ENCODE results near the gene TFCP2. TPM values are rescaled to one million over a fixed set of nuclear protein-coding genes. Genes with fewer than 3 reads are reported as not detected.
"Not testable (repeated sequence)": the region's sequence is repeated elsewhere in the genome, so short reads cannot be mapped to it uniquely, and the experiment has no call there.

Gene TFCP2
- total RNA-seq, 1 donor from 2014 or later = 15.5 TPM

GRCh38 chr12:51080136-51080535 lies 92.8 kb downstream of the TFCP2 start:
- DNase-seq (ENCODE audit: extremely low spot score in 2 of 2) = no peak
- no peaks in the 10 kb centered on the region for H3K36me3 ChIP-seq
- no peak overlapping the region for H3K27ac ChIP-seq
- peaks cover 22% of the 10 kb centered on the region for H3K4me1 ChIP-seq
- intact Hi-C loops (cut with DNase I) = no loop called here
- no peak overlapping the region for H3K4me3 ChIP-seq
- no peaks in the 10 kb centered on the region for H3K9me3 ChIP-seq
- H3K27me3 ChIP-seq = no peaks in the 10 kb centered on the region
- TF ChIP-seq POLR2AphosphoS5 (IDR thresholded peaks at IDR 0.05; ENCODE audit: insufficient read depth in 1 of 2, low read depth in 1 of 2) (no peak), POLR2A (IDR thresholded peaks at IDR 0.05) (no peak), CTCF (IDR thresholded peaks at IDR 0.05) (no peak)

- intact Hi-C loops (cut with DNase I); H3K4me3 ChIP-seq; DNase-seq (ENCODE audit: extremely low spot score in 2 of 2); H3K9me3 ChIP-seq; H3K27ac ChIP-seq; H3K36me3 ChIP-seq; H3K27me3 ChIP-seq: not testable (repeated sequence)
- peaks cover 22% of the 10 kb centered on the region for H3K4me1 ChIP-seq
Measured at GRCh38 chr12:51078866-51079265, 94.1 kb downstream of the TFCP2 start.

GRCh38 chr12:51078346-51078745 lies 94.6 kb downstream of the TFCP2 start:
- H3K9me3 ChIP-seq; H3K27ac ChIP-seq; H3K4me3 ChIP-seq; intact Hi-C loops (cut with DNase I); H3K27me3 ChIP-seq; H3K36me3 ChIP-seq; DNase-seq (ENCODE audit: extremely low spot score in 2 of 2): not testable (repeated sequence)
- peaks cover 22% of the 10 kb centered on the region for H3K4me1 ChIP-seq

- no peak for DNase-seq (ENCODE audit: extremely low spot score in 2 of 2)
- Histone ChIP-seq H3K4me3 (no peak overlapping the region), H3K36me3 (peaks cover 0 to 12% of the 10 kb centered on the region in 2 donors), H3K9me3 (no peaks in the 10 kb centered on the region), H3K27ac (no peak overlapping the region), H3K27me3 (no peaks in the 10 kb centered on the region), H3K4me1 (peaks cover 22% of the 10 kb centered on the region)
- TF ChIP-seq POLR2AphosphoS5 (IDR thresholded peaks at IDR 0.05; ENCODE audit: insufficient read depth in 1 of 2, low read depth in 1 of 2) (no peak), CTCF (IDR thresholded peaks at IDR 0.05) (no peak), POLR2A (IDR thresholded peaks at IDR 0.05) (no peak)
- intact Hi-C loops (cut with DNase I) = no loop called here
Measured at GRCh38 chr12:51077930-51078329, 95.0 kb downstream of the TFCP2 start.

- Histone ChIP-seq H3K27ac (no peak overlapping the region), H3K4me3 (no peak overlapping the region), H3K36me3 (peaks cover 0 to 24% of the 10 kb centered on the region in 2 donors), H3K27me3 (no peaks in the 10 kb centered on the region), H3K4me1 (peaks cover 14% of the 10 kb centered on the region), H3K9me3 (no peaks in the 10 kb centered on the region)
- intact Hi-C loops (cut with DNase I) = no loop called here
- DNase-seq (ENCODE audit: extremely low spot score in 2 of 2) = no peak
- TF ChIP-seq POLR2A (IDR thresholded peaks at IDR 0.05) (no peak), CTCF (IDR thresholded peaks at IDR 0.05) (no peak), POLR2AphosphoS5 (IDR thresholded peaks at IDR 0.05; ENCODE audit: insufficient read depth in 1 of 2, low read depth in 1 of 2) (no peak)
Measured at GRCh38 chr12:51076236-51076930, 96.6 kb downstream of the TFCP2 start.

- DNase-seq (ENCODE audit: extremely low spot score in 2 of 2) = no peak
- H3K36me3 ChIP-seq = peaks cover 0 to 34% of the 10 kb centered on the region in 2 donors
Measured at GRCh38 chr12:51075390-51075789, 97.5 kb downstream of the TFCP2 start.

More at GRCh38 chr12:51075390-51075789, 97.5 kb downstream of the TFCP2 start:
- H3K4me1 ChIP-seq = peaks cover 14% of the 10 kb centered on the region
- intact Hi-C loops (cut with DNase I) = no loop called here
- no peaks in the 10 kb centered on the region for H3K9me3 ChIP-seq
- no peaks in the 10 kb centered on the region for H3K27me3 ChIP-seq
- no peak overlapping the region for H3K4me3 ChIP-seq
- TF ChIP-seq POLR2AphosphoS5 (IDR thresholded peaks at IDR 0.05; ENCODE audit: insufficient read depth in 1 of 2, low read depth in 1 of 2) = no peak
- TF ChIP-seq CTCF (IDR thresholded peaks at IDR 0.05) = no peak
- no peak for TF ChIP-seq POLR2A (IDR thresholded peaks at IDR 0.05)
- no peak overlapping the region for H3K27ac ChIP-seq
